Upper lobe of right lung (tissue), 1 donor: ENCODE data around the gene HNRNPR. TPM values are rescaled to one million over a fixed set of nuclear protein-coding genes. Genes with fewer than 3 reads are reported as not detected.
"Not testable (repeated sequence)": the region's sequence is repeated elsewhere in the genome, so short reads cannot be mapped to it uniquely, and the experiment has no call there.

Experiments
- ATAC-seq: fragments of 200-7000 bp; cut with Tn5 transposase; one replicate; pipeline ENCODE4 v1.9.1; 2020; ENCODE audit warnings: mild to moderate bottlenecking, moderate library complexity
- DNase-seq: peaks from one replicate; pipeline ENCODE4 v3.0.0-alpha.2; 2020
- H3K27ac ChIP-seq: fragments of 200-600 bp; one replicate; pipeline ENCODE4 v1.8.0; 2022
- H3K27me3 ChIP-seq: fragments of 200-600 bp; one replicate; pipeline ENCODE4 v1.8.0; 2022; ENCODE audit warnings: mild to moderate bottlenecking
- H3K36me3 ChIP-seq: fragments of 200-600 bp; one replicate; pipeline ENCODE4 v1.8.0; 2022
- H3K4me1 ChIP-seq: fragments of 200-600 bp; one replicate; pipeline ENCODE4 v1.8.0; 2022
- H3K4me3 ChIP-seq: fragments of 200-600 bp; one replicate; pipeline ENCODE4 v1.8.0; 2022; ENCODE audit warnings: mild to moderate bottlenecking
- H3K9me3 ChIP-seq: fragments of 200-600 bp; one replicate; pipeline ENCODE4 v1.8.0; 2022
- CTCF ChIP-seq: fragments of 200-600 bp; IDR thresholded peaks from one replicate; pipeline ENCODE4 v1.8.0; 2022; ENCODE audit warnings: antibody characterized with exemption
- intact Hi-C: fragments of 100-400 bp; cut with DNase I; formaldehyde crosslinking; loops from one replicate; pipeline ENCODE4 v1.11.0; 2022
- total RNA-seq: library from RNA; stranded (reverse); fragmentation: NEBNext Ultra II Directional; extraction: Animal tissue kit (Norgen Biotek cat#: 25700); gene quantifications from one replicate; pipeline ENCODE4 v1.2.1, GENCODE V29; 2021
- donor health status: DM: no; HTN: yes; CAD: no; lungs with severe emphysema.

Gene HNRNPR
- total RNA-seq, 1 donor from 2014 or later = 85.2 TPM

- peak; percentile 58 for ATAC-seq
These were observed 33.1 kb upstream of the HNRNPR start for GRCh38 chr1:23376890-23377811.

GRCh38 chr1:23374079-23374735 is 30.1 kb upstream of the HNRNPR start:
- H3K4me3 ChIP-seq, DNase-seq, ATAC-seq, H3K27ac ChIP-seq, intact Hi-C loops, H3K27me3 ChIP-seq, H3K9me3 ChIP-seq, H3K36me3 ChIP-seq: not testable (repeated sequence)
- H3K4me1 ChIP-seq = peaks cover 23% of the 10 kb centered on the region

More at GRCh38 chr1:23376890-23377811, 33.1 kb upstream of the HNRNPR start:
- Histone ChIP-seq H3K4me1 (no peaks in the 10 kb centered on the region), H3K4me3 (no peak overlapping the region), H3K27me3 (no peaks in the 10 kb centered on the region), H3K27ac (peak overlapping the region; percentile 66), H3K9me3 (no peaks in the 10 kb centered on the region), H3K36me3 (peaks cover 5% of the 10 kb centered on the region)
- no peak for TF ChIP-seq CTCF
- intact Hi-C loops = no loop called here
- DNase-seq = no peak

GRCh38 chr1:23371987-23372880 is 28.1 kb upstream of the HNRNPR start:
- H3K4me1 ChIP-seq = peaks cover 27% of the 10 kb centered on the region
- no peaks in the 10 kb centered on the region for H3K27me3 ChIP-seq
- H3K9me3 ChIP-seq = no peaks in the 10 kb centered on the region
- intact Hi-C loops = no loop called here
- no peak overlapping the region for H3K27ac ChIP-seq
- H3K36me3 ChIP-seq = no peaks in the 10 kb centered on the region
- TF ChIP-seq CTCF = no peak
- H3K4me3 ChIP-seq = no peak overlapping the region
- no peak for DNase-seq
- ATAC-seq = no peak

GRCh38 chr1:23370709-23371584 is 26.9 kb upstream of the HNRNPR start:
- H3K4me1 ChIP-seq = peaks cover 37% of the 10 kb centered on the region
- intact Hi-C loops = no loop called here
- no peak for DNase-seq
- no peak for ATAC-seq
- H3K27me3 ChIP-seq = no peaks in the 10 kb centered on the region
- H3K27ac ChIP-seq = peak overlapping the region; percentile 97
- H3K9me3 ChIP-seq = no peaks in the 10 kb centered on the region
- peaks cover 7% of the 10 kb centered on the region for H3K36me3 ChIP-seq
- TF ChIP-seq CTCF = no peak
- H3K4me3 ChIP-seq = peak overlapping the region; percentile 87

- DNase-seq (no peak), ATAC-seq (no peak)
- intact Hi-C loops = no loop called here
These were observed 26.2 kb upstream of the HNRNPR start for GRCh38 chr1:23370330-23370708.

More at GRCh38 chr1:23370330-23370708, 26.2 kb upstream of the HNRNPR start:
- peaks cover 37% of the 10 kb centered on the region for H3K4me1 ChIP-seq
- H3K36me3 ChIP-seq = peaks cover 12% of the 10 kb centered on the region
- no peaks in the 10 kb centered on the region for H3K9me3 ChIP-seq
- no peak for TF ChIP-seq CTCF
- H3K27me3 ChIP-seq = no peaks in the 10 kb centered on the region
- H3K4me3 ChIP-seq = peak overlapping the region; percentile 87
- H3K27ac ChIP-seq = peak overlapping the region; percentile 97
